GM18519 (cell line): ENCODE results near the gene FAM227B.
"Not testable (repeated sequence)": the region's sequence is repeated elsewhere in the genome, so short reads cannot be mapped to it uniquely, and the experiment has no call there.

ENCODE experiments used
- ATAC-seq: cut with Tn5 transposase; IDR thresholded peaks from one replicate; pipeline ENCODE4 v1.9.1; 2021; ENCODE audit warnings: mild to moderate bottlenecking, moderate library complexity; ENCODE audit not compliant: unreplicated experiment, low FRiP score

Gene FAM227B

GRCh38 chr15:49620658-49621368 is at the start of gene FAM227B, which contains the start of gene DTWD1:
Gene FAM227B (minus strand): TSS chr15:49620818. CDS start chr15:49615171, 5,647 bp downstream.
Gene DTWD1 (plus strand): TSS chr15:49621048. CDS start chr15:49625168, 4,120 bp downstream.
- peak; percentile 97 for ATAC-seq

- no peak for ATAC-seq
These were observed 48.7 kb upstream of the FAM227B start for GRCh38 chr15:49669288-49669687.

- not testable (repeated sequence) for ATAC-seq
These were observed 45.9 kb upstream of the FAM227B start for GRCh38 chr15:49666486-49666885.

GRCh38 chr15:49664716-49665115 is 44.1 kb upstream of the FAM227B start:
- ATAC-seq, result no peak

GRCh38 chr15:49656734-49657133 is 36.1 kb upstream of the FAM227B start:
- no peak for ATAC-seq

- ATAC-seq, result no peak
These were observed 32.3 kb upstream of the FAM227B start for GRCh38 chr15:49652922-49653321.

- ATAC-seq, result no peak
These were observed 30.1 kb upstream of the FAM227B start for GRCh38 chr15:49650676-49651075.

GRCh38 chr15:49649987-49650386 is 29.4 kb upstream of the FAM227B start:
- ATAC-seq, result no peak

- no peak for ATAC-seq
These were observed 26.3 kb upstream of the FAM227B start for GRCh38 chr15:49646891-49647290.

GRCh38 chr15:49645941-49646340 is 25.3 kb upstream of the FAM227B start:
- no peak for ATAC-seq

- no peak for ATAC-seq
These were observed 24.7 kb upstream of the FAM227B start for GRCh38 chr15:49645277-49645676.

- no peak for ATAC-seq
These were observed 23.8 kb upstream of the FAM227B start for GRCh38 chr15:49644364-49644794.

GRCh38 chr15:49637857-49638256 is 17.2 kb upstream of the FAM227B start:
- ATAC-seq, result no peak

- no peak for ATAC-seq
These were observed 7.8 kb upstream of the FAM227B start for GRCh38 chr15:49628379-49628778.

- ATAC-seq, result no peak
These were observed 6.8 kb upstream of the FAM227B start for GRCh38 chr15:49627407-49627877.

- ATAC-seq, result no peak
These were observed 4.9 kb upstream of the FAM227B start for GRCh38 chr15:49625460-49626036.

GRCh38 chr15:49624056-49624455 is 3.4 kb upstream of the FAM227B start:
- no peak for ATAC-seq

- no peak for ATAC-seq
These were observed 1.9 kb upstream of the FAM227B start for GRCh38 chr15:49622561-49622960.

GRCh38 chr15:49621887-49622286 is 1.3 kb upstream of the FAM227B start:
- ATAC-seq, result no peak

- ATAC-seq, result no peak
These were observed 788 bp upstream of the FAM227B start for GRCh38 chr15:49621401-49621811.

- no peak for ATAC-seq
These were observed 419 bp downstream of the FAM227B start for GRCh38 chr15:49620199-49620598.

- ATAC-seq, result no peak
These were observed 1.4 kb downstream of the FAM227B start for GRCh38 chr15:49619226-49619625.
